HG02678 (cell line): ENCODE results near the gene IFITM5.
A peak's percentile ranks its signal among the peaks of the same experiment; 100 is the strongest.
"Not testable (repeated sequence)": the region's sequence is repeated elsewhere in the genome, so short reads cannot be mapped to it uniquely, and the experiment has no call there.

Source experiments
- ATAC-seq: cut with Tn5 transposase; IDR thresholded peaks from one replicate; pipeline ENCODE4 v1.9.1; 2021; ENCODE audit warnings: mild to moderate bottlenecking, moderate library complexity; ENCODE audit not compliant: unreplicated experiment

IFITM5 gene

DNA sequence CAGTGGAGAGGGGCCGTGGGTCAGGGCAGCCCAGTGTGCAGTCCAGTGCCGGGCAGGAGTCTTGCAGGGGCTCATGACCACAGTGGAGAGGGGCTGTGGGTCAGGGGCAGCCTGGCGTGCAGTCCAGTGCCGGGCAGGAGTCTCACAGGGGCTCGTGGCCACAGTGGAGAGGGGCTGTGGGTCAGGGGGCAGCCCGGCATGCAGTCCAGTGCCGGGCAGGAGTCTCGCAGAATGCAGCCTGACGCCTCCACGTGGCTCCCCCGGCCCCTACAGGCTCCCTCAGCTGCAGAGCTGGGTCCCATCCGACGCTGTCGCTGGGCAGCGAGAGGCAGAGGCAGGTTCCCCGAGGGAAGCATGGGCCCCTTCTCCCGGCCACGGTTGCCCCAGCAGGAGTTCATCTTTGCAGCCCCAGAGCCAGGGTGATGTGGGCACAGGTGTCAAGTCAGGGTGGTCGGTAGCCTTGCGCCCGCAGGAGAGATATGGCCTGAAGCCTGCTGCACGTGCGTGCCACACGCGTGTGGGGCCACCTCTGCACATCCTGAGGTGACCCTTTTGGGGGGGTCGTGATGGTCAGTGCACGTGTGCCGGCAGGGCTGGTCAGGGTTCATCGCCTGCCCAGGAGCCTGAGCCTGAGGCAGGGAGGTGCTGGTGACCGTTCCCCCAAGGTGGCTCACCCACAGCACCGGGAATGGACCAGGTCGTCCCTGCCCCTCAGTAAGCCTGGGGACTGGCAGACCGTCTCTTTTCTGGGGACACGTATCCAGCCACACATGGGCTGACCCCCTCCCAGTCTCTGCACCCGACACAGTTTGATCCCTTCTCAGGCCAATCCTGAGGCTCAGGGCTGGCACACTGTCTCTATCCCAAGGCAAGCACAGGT lies 2.9 kb downstream of the IFITM5 start:
- no peak for ATAC-seq

DNA sequence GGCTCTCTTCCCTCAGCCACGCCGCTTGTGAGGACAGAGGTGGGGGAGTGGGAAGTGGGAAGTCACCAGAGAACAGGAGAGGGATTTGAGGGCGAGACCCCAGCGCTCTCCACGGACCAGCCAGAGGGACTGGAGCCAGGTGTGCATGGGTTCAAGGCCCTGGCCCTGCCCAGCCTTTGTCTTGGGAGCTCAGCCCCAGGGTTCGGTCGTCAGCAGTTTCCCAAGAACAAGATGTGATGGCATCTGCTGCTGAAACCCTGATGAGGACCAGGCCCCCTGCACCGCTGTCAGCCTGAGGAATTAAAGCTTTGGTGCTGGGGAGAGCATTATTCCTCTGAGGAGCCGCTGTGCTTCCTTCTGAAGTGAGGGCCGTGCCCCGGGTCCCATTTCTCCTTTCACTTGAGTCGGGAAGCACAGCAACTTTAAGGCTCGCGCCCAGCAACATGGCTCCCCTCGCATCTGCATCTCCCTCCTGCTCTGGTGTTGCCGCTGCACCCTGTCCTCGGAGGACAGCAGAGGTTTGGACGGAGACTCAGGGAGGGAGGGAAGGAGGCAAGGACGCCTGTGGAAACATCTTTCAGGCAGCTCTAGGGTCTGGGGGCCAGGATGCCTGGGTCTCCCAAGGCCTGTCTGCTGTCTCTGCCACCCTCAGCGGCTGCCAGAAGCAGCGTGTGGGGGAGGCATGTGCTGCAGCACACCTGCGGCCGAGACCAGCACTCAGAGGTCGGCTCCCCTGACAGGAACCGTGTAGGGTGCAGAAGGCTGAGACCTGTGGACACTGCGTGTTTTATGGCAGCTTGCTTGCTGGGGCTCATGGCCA lies 3.8 kb downstream of the IFITM5 start:
- ATAC-seq, result no peak

DNA sequence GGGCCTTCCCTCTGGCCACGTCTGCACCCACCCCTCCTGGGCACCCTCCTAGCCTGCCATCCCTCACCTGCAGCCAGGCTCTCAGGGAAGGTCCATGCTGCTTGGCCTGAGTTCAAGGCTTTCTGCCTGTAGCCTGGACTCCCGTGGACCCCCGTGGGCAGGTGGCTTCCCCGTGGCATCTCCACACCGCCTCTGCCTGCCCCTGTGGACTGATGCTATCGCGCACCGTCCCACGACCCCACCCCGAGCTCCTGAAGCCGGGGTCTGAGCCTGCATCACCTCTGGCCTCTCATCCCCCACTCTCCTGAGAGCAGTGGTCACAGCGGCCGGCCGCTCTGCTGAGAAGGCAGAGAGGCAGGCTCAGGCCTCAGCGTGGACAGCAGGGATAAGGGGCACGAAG lies 4.5 kb downstream of the IFITM5 start:
- no peak for ATAC-seq

DNA sequence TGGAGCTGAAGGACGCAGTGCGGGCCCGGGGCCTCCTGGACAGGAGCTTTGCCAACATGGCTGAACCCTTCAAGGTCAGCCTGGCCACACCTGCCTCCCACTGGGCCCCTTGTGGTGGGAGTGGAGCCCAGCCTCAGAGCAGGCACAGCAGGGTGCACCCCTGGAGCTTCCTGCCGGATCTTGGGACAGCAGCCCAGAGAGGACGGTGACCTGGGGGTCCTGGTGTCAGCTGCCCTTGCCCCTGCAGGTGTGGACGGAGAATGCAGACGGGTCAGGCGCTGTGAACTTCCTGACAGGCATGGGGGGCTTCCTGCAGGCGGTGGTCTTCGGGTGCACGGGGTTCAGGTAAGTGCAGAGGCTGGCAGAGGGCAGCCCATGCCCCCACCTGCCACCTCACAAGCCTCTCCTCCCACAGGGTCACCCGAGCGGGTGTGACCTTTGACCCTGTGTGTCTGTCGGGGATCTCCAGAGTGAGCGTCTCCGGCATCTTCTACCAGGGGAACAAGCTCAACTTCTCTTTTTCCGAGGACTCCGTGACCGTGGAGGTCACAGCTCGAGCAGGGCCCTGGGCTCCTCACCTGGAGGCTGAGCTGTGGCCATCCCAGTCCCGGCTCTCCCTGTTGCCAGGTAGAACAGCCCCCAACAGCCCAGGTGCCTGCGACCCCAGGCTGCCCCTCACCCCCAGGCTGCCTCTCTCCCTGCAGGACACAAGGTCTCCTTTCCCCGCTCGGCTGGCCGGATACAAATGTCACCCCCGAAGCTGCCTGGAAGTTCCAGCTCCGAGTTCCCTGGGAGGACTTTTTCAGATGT lies 5.3 kb downstream of the IFITM5 start:
- no peak for ATAC-seq

DNA sequence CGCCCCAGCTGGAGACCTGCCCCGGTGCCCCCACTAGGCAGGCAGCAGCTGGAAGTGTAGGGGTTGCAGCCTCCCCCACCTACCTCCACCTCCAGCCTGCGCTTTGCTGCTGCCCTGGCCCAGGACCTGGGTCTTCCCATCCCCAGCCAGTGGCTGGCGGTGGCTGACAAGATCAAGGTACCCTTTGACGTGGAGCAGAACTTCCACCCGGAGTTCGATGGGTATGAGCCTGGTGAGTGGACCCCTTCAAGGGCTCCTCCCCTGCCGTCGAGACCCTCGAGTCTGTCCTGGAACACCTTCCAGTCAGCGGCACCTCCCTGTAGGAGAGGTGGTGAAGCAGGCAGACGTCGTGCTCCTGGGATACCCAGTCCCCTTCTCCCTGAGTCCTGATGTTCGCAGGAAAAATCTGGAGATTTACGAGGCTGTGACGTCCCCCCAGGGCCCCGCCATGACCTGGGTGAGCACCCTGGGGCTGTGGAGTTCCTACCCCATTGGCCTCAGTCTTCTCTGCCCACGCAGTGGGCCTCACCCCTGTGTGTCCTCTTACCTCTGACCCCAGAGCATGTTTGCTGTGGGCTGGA lies 6.0 kb downstream of the IFITM5 start:
- ATAC-seq, result no peak

DNA sequence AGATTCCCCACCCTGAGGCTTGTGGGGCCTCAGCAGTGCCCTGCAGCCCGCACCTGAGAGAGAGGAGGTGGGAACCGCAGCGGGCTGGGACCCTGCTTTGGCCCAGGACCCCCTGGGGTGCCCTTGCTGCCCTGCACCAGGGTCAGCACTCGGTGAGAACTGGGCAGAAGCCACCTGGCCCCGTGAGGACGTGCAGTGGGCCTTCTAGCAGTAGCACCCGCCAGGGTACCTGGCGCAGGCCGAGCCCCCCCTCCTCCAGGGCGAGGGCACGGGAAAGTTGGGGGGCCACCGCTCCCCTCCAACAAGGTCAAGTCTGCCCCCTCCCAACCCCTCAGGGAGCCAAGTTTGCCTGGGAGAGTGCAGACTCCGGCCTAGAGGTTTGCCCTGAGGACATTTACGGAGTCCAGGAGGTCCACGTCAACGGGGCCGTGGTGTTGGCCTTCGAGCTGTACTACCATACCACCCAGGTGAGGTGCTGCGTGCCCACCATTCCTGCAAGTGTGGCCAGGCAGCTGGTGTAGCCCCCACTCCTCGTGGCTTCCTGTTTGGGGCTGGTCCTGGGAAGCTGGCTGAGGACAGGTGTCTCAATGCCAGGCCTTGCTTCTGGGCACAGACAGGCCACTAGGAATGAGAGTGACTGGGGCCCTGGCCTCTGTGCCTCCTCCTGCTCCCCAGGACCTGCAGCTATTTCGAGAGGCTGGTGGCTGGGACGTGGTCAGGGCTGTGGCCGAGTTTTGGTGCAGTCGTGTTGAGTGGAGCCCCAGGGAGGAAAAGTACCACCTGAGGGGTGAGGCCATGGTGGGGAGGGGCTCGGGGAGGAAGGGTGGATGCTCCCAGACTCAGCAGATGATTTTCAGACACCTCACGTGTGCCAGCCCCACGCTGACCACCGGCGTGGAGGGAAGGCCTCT lies 6.9 kb downstream of the IFITM5 start:
- ATAC-seq, result no peak

DNA sequence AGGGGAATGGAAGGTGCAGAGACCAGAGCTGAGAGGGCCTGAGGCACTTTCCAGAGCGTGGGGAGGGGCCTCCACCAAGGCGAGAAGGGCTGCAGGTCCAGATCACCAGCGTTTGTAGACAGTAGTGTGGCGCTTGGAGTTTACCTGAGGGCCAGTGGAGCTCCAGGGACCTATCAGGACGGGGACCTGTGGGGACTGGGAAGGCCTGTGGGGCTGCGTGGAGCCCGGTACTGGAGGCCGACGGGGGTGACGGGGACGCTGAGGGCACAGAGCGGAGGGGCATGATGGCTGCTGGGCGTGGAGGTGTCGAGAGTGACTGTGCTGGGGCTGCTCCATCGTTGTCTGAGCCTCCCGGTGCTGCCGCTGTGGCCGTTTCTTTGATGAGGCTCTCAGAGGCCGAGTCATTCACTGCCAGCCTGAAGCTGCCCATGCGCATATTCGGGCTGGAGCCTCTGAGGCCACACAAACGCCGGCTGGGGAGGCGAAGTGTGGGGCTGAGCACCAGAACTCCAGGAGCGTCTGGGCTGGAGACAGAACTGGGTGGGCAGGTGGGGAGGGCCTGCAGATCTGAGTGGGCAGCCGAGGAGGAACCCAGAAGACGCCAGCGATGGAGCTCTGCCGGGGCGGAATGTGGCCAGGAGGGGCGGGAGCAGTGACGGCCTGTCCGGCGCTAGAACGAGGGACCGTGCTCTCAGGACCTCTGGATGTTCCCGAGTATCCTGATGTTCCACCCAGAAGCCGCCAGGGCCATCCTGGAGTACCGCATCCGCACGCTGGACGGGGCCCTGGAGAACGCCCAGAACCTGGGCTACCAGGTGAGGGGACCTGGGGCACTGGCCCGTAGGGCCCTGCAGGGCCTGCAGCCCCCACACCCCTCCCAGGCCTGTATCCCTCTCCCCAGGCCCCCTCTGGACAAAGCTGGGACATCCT lies 7.8 kb downstream of the IFITM5 start:
- ATAC-seq, result no peak

DNA sequence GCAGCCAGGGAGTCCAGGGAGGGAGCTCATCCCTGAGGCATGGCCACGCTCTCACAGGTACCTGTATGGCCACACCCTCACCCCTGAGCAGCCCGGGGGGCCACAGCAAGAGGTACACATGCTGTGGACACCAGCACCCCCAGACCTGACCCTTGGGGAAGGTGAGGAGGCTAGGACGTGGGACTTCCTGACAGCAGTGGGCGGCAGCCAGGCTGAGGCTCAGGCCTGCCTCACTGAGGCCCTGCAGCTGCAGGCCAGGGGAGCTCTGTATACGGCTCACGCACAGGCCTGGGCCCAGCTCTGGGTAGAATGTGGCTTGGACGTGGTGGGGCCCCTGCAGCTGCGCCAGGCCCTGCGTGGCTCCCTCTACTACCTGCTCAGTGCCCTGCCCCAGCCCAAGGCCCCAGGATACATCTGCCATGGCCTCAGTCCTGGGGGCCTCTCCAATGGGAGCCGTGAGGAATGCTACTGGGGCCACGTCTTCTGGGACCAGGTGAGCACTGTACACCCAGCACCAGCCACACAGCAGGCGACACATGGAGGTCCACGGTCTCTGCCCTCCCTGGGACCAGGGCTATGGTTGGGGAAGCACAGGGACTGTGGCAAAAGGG lies 8.6 kb downstream of the IFITM5 start:
- ATAC-seq, result no peak

DNA sequence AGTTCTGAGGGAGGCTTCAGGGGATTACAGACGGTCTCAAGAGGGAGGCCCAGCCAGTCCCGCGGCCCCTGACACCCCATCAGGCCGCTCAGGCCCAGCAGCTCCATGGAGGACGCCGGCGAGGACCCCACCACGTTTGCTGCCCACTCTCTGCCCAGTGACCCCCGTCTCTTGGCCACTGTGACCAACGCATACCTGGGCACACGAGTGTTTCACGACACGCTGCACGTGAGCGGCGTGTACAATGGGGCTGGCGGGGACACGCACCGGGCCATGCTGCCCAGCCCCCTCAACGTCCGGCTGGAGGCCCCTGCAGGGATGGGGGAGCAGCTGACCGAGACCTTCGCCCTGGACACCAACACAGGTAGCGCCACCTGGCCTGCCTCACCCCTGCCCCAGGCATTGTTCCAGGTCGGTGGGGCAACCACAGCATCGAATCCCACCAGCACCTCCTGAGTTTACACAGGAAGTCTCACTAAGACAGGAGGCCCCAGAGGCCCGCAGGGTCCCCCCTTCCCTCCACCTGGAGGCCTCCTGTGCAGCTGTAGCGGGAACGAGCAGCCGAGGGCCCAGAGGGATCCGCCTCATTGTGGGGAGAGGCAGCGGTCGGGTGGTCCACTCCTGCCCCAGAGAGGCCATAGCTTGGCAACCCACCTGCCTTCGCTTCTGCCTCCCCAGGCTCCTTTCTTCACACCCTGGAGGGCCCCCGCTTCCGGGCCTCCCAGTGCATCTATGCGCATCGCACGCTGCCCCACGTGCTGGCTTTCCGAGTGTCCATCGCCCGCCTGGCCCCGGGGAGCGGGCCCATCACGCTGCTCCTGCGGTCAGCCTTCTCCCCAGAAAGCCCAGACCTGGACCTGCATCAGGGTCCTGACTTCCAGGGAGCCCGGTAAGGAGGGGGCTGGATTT lies 9.4 kb downstream of the IFITM5 start:
- no peak for ATAC-seq

DNA sequence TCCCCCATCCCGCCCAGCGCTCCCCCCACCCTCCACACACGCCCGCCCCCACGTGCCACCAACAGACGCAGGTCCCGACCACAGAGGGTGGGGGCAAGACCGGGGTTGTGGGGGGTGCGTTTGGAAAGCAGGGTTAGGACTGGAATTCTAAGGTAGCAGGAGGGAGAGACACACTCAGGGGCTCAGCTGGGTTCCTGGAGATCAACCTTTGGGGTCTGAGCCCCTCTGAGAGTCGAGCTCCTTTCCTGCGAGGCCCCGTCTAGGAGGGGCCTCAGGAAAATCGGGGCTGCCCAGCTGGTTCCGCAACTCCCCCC lies 10.0 kb downstream of the IFITM5 start:
- no peak for ATAC-seq

DNA sequence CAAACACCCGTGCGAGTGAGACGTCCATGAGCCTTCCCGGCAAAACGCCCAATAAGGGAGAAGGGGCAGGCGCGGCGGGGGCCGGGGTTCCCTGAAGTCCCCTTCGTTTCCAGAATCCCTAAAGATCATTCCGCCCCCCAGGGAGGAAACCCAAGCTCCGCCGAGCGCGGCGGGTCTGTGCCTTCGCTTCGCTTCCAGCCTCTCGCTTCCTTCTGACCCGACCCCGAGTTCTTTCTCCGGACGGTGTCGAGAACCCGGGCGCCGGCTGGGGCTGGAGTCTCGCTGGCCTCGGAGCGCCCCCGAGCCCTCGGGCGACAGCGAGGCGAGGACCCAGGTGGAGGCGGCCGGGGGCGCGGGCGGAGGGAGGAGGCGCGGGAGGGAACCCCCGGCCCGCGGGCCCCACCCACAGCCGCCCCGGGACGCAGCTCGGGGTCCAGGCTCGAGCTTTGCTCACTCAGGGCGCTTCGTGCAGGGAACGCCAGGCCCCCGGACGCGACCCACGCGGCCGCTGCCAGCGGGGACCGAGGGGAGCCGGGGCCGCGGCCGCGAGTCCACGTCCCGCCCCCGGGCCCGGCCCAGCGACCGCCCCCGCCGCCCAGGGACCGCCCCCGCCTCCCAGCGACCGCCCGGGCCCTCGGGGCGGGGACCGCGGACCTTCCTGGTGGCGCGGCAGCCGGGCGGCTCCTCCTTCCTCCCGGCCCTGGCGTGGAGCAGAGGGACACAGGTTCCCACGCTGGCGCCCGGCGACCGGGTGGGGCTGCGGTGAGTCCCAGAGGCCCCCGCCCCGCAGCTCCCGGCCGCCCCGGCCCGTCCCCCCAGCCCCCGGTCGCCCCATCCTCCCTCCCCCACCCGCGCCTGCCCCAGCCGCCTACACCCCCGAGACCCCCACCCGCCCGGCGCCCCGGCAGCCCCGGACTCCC lies 10.6 kb downstream of the IFITM5 start, which contains the start of gene PGGHG:
Gene PGGHG (plus strand): TSS at position 649 of the 920 bp plus-strand sequence. CDS start 691 bp downstream, outside the sequence.
- peak; percentile 76 for ATAC-seq

DNA sequence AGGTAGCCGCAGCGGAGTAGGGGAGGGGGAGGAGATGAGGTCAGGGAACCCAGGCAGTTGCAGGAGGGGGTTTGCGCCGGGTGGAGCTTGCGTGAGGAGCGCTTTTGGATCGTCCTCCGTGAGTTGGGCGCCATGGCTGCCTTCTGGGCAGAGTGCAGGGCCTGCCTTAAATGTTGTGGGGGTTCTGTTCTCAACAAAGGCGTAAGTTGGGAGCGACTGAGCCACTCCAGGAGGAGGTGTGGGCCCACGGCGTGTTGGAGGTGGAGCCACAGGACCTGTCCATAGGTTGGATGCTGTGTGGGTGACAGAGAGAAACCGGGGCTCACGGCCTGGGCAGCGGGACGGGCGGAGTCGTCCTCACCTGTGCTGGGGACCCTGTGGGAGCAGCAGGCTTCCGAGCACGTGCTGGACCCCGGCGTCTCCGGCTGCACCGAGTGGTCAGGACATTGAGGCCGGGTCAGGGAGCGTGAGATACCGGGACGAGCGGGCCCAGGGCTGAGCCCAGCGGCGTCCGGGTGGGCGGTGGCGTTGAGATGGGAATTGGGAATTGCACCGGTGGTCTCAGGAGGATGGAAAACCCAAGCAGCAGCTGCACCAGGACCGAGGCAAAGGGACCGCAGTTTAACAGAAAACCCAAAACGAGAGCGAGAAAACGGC lies 11.4 kb downstream of the IFITM5 start:
- ATAC-seq, result no peak

DNA sequence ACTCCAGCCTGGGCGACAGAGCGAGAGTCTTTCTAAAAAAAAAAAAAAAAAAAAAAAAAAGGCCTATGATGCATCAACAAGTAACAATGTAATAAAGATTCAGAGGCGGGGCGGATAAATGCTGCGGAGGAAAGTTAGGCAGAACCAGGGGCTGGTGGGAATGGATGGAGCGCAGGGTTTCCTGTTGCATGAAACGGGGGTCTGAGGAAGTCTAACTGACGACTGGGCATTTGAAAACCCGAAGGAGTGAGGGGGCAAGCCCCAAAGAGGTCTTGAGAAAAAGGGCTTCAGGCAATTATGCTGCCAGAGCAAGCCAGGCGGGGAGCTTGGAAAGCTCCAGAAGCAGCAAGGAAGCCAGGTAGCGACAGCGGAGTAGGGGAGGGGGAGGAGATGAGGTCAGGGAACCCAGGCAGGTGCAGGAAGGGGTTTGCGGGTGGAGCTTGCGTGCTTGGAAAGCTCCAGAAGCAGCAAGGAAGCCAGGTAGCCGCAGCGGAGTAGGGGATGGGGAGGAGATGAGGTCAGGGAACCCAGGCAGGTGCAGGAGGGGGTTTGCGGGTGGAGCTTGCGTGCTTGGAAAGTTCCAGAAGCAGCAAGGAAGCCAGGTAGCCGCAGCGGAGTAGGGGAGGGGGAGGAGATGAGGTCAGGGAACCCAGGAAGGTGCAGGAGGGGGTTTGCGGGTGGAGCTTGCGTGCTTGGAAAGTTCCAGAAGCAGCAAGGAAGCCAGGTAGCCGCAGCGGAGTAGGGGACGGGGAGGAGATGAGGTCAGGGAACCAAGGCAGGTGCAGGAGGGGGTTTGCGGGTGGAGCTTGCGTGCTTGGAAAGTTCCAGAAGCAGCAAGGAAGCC lies 12.1 kb downstream of the IFITM5 start:
- not testable (repeated sequence) for ATAC-seq

DNA sequence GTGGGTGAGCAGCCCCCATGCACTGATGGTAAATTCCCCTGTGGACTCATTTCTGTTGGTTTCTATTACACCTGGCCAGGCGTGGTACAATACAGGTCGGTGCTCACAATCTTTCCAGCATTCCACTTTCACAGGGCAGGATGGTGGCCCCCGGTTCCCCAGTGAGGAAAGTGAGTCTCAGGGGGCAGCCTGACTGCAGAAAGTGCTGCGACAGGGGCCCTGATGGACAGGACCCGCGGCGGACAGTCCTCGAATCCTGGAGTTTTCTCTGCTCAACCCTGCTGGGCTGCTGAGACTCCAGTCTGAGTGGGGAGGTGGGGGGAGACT lies 13.5 kb downstream of the IFITM5 start:
- ATAC-seq, result no peak
